Measurements from ENCODE around the gene SEPHS2.
A peak's percentile ranks its signal among the peaks of the same experiment; 100 is the strongest.
"Not testable (repeated sequence)": the region's sequence is repeated elsewhere in the genome, so short reads cannot be mapped to it uniquely, and the experiment has no call there.

The SEPHS2 gene

DNA sequence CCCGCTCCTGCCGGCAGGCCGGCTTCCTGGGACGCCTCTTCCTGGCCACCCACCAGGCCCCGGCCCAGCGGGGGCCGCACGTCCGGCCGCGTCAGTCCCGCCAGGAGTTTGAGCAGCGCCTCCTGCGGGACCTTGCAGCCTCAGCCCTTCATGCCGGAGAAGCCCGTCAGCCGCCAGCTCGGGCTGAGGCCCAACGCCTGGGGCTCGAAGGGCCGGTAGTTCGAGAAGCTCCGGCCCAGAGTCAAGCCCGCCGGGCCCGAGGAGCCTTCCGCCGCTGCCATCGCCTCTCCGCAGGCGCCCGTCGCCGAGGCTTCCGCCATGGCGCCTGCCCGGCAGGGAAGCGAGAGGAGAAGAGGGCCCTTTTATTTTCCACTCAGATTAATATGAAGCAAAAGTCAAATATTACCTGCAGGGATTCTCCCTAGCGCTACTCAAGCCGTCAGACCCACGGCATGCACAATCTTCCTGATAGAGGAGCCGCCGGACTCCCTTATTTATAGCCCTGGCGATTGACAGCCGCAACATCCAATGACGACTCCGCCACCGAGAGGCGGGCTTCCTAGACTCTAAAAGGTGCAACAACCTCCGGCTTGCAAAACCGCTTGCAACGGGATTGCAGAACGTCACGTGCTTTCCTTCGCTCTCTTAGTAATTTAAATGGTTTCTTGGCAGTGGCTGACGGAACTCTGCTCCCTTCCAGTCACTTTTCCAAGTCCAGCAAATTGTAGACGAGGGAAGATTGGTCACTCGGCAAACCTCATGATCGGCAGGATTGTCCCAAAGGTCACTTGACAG lies at the start of gene SEPHS2:
SEPHS2 (minus strand) TSS at position 467 of the 795 bp plus-strand sequence; CDS start at position 320, 147 bp downstream.
- DNase-seq, result peak; percentile 93

DNA sequence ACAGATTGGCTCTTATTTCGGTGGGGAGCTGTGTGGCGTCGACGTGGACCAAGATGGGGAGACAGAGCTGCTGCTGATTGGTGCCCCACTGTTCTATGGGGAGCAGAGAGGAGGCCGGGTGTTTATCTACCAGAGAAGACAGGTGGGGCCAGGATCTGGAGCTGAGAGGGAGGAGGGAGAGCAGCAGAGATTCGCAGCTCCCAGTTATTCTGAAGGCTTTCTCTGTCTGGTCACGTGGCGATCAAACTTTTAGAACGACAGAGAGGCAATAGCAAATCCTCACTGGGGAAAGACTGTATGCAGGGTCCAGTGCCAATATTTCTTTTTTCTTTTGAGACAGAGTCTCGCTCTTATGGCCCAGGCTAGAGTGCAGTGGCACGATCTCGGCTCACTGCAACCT lies 49.0 kb upstream of the SEPHS2 start:
- no peak for DNase-seq

DNA sequence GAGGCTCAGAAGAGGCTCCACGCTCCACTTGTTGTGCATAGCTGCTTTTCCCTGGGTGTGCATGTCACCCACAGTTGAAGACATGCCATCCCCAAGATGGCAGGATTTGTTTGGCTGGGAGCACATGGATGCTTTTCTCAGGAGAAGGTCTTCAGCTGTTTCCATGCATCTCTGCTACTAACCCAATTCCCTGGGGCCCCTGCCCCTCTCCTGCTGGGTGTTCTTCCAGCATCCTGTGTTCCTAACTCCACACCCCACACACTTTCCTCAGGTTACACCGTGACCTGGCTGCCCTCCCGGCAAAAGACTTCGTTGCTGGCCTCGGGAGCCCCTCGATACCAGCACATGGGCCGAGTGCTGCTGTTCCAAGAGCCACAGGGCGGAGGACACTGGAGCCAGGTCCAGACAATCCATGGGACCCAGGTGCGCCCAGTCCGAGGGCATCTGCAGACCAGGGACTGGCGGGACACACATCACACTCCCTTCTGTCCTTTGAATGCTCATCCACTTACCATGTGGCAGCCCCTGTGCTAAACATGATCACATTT lies 48.3 kb upstream of the SEPHS2 start:
- no peak for DNase-seq

- DNase-seq, result no peak
These were observed 46.2 kb upstream of the SEPHS2 start for GRCh38 chr16:30491744-30492308.

DNA sequence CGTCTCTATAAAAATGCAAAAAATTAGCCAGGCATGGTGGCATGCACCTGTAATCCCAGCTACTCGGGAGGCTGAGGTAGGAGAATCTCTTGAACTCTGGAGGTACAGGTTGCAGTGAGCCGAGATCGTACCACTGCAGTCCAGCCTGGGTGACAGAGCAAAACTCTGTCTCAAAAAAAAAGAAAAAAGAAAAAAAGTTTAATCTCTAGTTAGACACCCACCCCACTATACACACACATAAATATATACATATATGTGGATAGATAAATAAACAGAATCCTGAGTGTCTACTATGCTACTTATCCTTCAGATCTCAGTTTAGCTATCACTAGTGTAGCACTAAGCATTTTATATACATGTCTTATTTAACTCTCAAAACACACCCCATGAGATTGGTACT lies 45.6 kb upstream of the SEPHS2 start:
- no peak for DNase-seq

DNA sequence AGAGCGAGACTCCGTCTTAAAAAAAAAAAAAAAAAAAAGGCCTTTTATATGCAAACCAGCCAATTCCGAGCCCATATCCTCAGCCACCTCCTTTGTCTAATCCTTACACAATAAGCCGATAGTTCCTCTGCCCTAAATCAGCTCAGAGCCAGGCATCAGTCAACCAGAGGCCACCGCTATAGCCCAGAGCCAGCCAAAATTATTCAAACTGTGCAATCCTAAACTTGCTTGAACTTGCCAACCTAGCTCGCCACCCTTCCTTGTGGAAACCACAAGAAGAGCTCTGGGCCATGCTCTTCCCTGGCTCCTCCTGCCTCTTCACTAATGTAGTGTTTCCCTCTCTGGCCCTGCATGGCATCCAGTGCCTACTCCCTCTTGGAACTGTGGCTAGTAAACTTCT lies 44.5 kb upstream of the SEPHS2 start:
- no peak for DNase-seq

DNA sequence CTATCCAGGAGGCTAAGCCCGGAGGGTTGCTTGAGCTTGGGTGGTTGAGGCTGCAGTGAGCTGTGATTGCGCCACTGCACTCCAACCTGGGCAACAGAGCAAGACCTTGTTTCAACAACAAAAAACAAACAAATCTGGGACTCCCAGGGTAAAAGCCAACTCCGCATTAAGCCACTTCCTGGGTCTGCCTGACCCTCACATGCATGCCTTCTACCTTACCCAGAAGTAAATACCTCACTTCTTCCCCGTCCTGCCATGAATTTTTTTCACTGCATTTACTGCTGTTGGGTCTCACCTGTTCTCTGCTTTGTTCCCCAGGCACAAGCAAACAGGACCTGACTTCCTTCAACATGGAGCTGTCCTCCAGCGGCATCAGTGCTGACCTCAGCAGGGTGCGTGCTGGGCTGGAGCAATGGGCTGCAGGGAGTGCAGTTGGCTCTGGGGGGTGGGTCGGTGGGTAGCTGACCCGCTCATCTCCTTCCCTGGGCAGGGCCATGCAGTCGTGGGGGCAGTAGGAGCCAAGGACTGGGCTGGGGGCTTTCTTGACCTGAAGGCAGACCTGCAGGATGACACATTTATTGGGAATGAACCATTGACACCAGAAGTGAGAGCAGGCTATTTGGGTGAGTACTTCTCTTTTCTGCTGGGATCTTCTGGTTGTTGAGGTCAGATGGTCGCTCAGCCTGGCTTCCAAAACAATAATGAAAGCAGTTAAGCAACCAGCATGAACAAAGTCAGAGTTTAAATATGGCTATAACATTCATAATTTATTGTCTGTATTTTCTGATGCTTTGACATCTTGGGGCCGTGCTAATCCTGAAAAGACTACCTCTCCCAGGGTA lies 43.3 kb upstream of the SEPHS2 start:
- no peak for DNase-seq

GRCh38 chr16:30485818-30486436 lies 40.3 kb upstream of the SEPHS2 start:
- no peak for DNase-seq

DNA sequence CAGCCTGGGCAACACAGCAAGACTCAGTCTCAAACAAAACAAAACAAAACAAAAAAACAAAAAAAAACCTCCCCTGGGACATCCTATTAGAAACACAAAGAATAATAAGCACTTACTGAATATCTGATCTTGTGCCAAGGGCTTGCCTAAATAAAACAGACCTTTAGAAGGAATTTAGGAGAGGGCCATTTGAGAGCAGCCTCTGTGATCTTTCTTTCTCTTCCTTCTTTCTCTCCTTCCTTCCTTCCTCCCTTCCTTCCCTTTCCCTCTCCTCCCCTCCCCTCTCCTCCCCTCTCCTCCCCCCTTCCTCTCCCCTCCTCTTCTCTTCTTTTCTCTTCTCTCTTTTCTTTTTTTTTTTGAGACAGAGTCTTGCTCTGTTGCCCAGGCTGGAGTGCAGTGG lies 39.2 kb upstream of the SEPHS2 start:
- DNase-seq, result no peak

- DNase-seq, result no peak
These were observed 36.7 kb upstream of the SEPHS2 start for GRCh38 chr16:30482366-30482765.

GRCh38 chr16:30481381-30481780 lies 35.7 kb upstream of the SEPHS2 start:
- no peak for DNase-seq

- no peak for DNase-seq
These were observed 33.2 kb upstream of the SEPHS2 start for GRCh38 chr16:30478766-30479478.

DNA sequence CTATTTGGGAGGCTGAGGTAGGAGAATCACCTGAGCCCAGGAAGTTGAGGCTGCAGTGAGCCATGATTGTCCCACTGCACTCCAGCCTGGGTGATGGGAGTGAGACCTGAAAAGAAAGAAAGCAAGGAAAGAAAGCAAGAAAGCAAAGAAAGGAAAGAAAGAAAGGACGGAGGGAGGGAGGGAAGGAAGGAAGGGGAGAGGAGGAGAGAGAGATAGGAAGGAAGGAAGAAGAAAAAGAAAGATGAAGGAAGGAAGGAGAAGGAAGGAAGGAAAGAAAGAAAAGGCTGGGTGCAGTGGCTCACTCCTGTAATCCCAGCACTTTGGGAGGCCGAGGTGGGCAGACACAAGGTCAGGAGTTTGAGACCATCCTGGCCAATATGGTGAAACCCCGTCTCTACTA lies 32.1 kb upstream of the SEPHS2 start:
- not testable (repeated sequence) for DNase-seq

GRCh38 chr16:30476991-30477390 lies 31.3 kb upstream of the SEPHS2 start:
- no peak for DNase-seq

DNA sequence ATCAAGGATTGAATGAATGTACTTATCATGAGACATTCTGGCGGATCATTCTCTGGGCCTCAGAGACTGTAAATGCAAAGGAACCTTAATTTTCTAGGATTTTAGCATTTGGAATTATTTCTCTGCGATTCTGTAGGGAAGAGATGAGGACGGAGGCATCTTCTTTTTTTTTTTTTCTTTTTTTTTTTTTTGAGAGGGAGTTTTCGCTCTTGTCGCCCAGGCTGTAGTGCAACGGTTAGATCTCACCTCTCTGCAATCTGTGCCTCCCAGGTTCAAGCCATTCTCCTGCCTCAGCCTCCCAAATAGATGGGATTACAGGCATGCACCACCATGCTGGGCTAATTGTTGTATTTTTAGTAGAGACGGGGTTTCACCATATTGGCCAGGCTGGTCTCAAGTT lies 29.0 kb upstream of the SEPHS2 start:
- DNase-seq, result no peak

GRCh38 chr16:30474074-30474452 lies 28.4 kb upstream of the SEPHS2 start:
- no peak for DNase-seq

- DNase-seq, result no peak
These were observed 27.8 kb upstream of the SEPHS2 start for GRCh38 chr16:30473231-30474073.

- DNase-seq, result no peak
These were observed 26.8 kb upstream of the SEPHS2 start, which contains the start of gene ITGAL for GRCh38 chr16:30472328-30472942. Gene ITGAL, plus strand, starts transcription at chr16:30472742. Its CDS starts 96 bp downstream, at chr16:30472838.

DNA sequence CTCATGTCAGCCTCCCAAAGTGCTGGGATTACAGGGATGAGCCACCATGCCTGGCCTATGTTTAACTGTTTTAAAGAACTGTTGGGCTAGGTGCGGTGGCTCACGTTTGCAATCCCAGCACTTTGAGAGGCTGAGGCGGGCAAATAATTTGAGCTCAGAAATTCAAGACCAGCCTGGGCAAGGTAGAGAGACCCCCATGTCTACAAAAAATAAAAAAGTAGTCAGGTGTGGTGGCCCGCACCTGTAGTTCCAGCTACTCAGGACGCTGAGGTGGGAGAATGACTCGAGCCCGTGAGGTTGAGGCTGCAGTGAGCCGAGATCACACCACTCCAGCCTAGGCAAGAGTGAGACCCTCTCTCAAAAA lies 24.9 kb upstream of the SEPHS2 start:
- DNase-seq, result no peak

GRCh38 chr16:30470170-30470512 lies 24.5 kb upstream of the SEPHS2 start:
- DNase-seq, result no peak

DNA sequence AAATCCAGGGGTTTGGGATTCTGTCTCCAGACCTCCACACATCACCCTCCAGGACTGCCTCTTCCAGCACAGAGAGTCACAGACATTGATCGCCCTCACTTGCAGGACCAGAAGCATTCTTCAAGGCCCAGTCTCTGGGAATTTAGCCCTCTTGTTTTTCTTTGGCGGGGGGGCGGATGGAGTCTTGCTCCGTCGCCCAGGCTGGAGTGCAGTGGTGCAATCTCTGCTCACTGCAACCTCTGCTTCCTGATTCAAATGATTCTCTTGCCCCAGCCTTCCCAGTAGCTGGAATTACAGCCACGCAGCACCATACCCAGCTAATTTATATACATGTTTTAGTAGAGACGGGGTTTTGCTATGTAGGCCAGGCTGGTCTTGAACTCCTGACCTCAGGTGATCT lies 18.4 kb upstream of the SEPHS2 start:
- DNase-seq, result no peak
